ENCODE measurements around the gene SYNGR3.

DNA sequence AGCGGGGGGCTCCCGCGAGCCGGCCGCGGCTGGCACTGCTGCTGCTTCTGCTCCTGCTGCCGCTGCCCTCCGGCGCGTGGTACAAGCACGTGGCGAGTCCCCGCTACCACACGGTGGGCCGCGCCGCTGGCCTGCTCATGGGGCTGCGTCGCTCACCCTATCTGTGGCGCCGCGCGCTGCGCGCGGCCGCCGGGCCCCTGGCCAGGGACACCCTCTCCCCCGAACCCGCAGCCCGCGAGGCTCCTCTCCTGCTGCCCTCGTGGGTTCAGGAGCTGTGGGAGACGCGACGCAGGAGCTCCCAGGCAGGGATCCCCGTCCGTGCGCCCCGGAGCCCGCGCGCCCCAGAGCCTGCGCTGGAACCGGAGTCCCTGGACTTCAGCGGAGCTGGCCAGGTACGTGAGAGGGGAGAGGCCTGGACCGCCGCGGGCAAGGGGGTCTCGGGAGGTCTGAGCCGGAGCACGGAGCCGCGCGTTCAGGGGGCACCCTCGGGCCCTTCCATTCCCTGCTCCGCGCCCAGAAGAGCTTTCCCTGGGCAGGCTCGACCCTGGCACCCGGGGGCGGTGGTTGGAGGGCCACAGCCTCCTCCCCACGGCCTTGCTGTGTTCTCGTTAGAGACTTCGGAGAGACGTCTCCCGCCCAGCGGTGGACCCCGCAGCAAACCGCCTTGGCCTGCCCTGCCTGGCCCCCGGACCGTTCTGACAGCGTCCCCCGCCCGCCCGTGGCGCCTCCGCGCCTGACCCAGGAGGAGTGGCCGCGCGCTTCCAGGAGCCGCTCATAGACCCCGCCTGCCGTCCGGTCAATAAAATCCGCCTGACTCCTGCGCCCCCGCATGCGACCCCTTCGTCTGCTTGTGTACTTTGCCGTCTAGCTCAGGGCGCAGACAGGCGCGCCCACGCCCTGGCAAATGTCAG is 30.4 kb downstream of the SYNGR3 start:
- TF ChIP-seq POLR2A (IDR thresholded peaks at IDR 0.05; ENCODE audit: low read length) (no peak), GATA1 (IDR thresholded peaks at IDR 0.05; ENCODE audit: low read depth, low read length) (no peak)

Data from erythroblast (primary cell).